Activated naive CD4-positive, alpha-beta T cell treated with anti-CD3 and anti-CD28 coated beads, Interleukin-2, amount 50 U/mL, for 24 hours (primary cell): Measurements from ENCODE around the gene KLK2.

Experiments
- H3K27ac Mint-ChIP-seq: one replicate; pipeline ENCODE4 v1.8.0; 2021; ENCODE audit warnings: mild to moderate bottlenecking, mixed read lengths
- H3K27me3 Mint-ChIP-seq: one replicate; pipeline ENCODE4 v1.8.0; 2021; ENCODE audit warnings: mixed read lengths
- H3K36me3 Mint-ChIP-seq: one replicate; pipeline ENCODE4 v1.8.0; 2021; ENCODE audit warnings: mixed read lengths
- H3K4me1 Mint-ChIP-seq: one replicate; pipeline ENCODE4 v1.8.0; 2021; ENCODE audit warnings: mixed read lengths
- H3K4me3 Mint-ChIP-seq: one replicate; pipeline ENCODE4 v1.8.0; 2021; ENCODE audit warnings: mild to moderate bottlenecking, mixed read lengths
- H3K9me3 Mint-ChIP-seq: one replicate; pipeline ENCODE4 v1.8.0; 2021; ENCODE audit warnings: mixed read lengths

KLK2 gene

GRCh38 chr19:50896591-50897190 is 23.5 kb downstream of the KLK2 start:
- no peaks in the 10 kb centered on the region for H3K36me3 Mint-ChIP-seq
- H3K27me3 Mint-ChIP-seq = peaks cover 10% of the 10 kb centered on the region
- no peak overlapping the region for H3K27ac Mint-ChIP-seq
- no peaks in the 10 kb centered on the region for H3K4me1 Mint-ChIP-seq
- H3K4me3 Mint-ChIP-seq = no peak overlapping the region
- H3K9me3 Mint-ChIP-seq = no peaks in the 10 kb centered on the region

- no peaks in the 10 kb centered on the region for H3K4me1 Mint-ChIP-seq
- peaks cover 10% of the 10 kb centered on the region for H3K27me3 Mint-ChIP-seq
- no peaks in the 10 kb centered on the region for H3K9me3 Mint-ChIP-seq
- H3K27ac Mint-ChIP-seq = no peak overlapping the region
- H3K36me3 Mint-ChIP-seq = no peaks in the 10 kb centered on the region
- H3K4me3 Mint-ChIP-seq = no peak overlapping the region
These were observed 24.0 kb downstream of the KLK2 start for GRCh38 chr19:50897191-50897607.

- Mint-ChIP-seq H3K27me3 (peaks cover 8% of the 10 kb centered on the region), H3K27ac (no peak overlapping the region), H3K4me1 (no peaks in the 10 kb centered on the region), H3K36me3 (no peaks in the 10 kb centered on the region), H3K4me3 (no peak overlapping the region), H3K9me3 (no peaks in the 10 kb centered on the region)
These were observed 24.4 kb downstream of the KLK2 start for GRCh38 chr19:50897612-50898011.

GRCh38 chr19:50898018-50898417 is 24.8 kb downstream of the KLK2 start:
- H3K9me3 Mint-ChIP-seq = no peaks in the 10 kb centered on the region
- no peaks in the 10 kb centered on the region for H3K4me1 Mint-ChIP-seq
- no peak overlapping the region for H3K27ac Mint-ChIP-seq
- no peak overlapping the region for H3K4me3 Mint-ChIP-seq
- H3K27me3 Mint-ChIP-seq = peaks cover 8% of the 10 kb centered on the region
- no peaks in the 10 kb centered on the region for H3K36me3 Mint-ChIP-seq

GRCh38 chr19:50899569-50899968 is 26.3 kb downstream of the KLK2 start:
- Mint-ChIP-seq H3K4me3 (no peak overlapping the region), H3K4me1 (no peaks in the 10 kb centered on the region), H3K9me3 (no peaks in the 10 kb centered on the region), H3K36me3 (no peaks in the 10 kb centered on the region), H3K27ac (no peak overlapping the region), H3K27me3 (peaks cover 7% of the 10 kb centered on the region)

- Mint-ChIP-seq H3K27me3 (peaks cover 20% of the 10 kb centered on the region), H3K27ac (no peak overlapping the region), H3K9me3 (no peaks in the 10 kb centered on the region), H3K36me3 (no peaks in the 10 kb centered on the region), H3K4me3 (no peak overlapping the region), H3K4me1 (no peaks in the 10 kb centered on the region)
These were observed 29.4 kb downstream of the KLK2 start for GRCh38 chr19:50902640-50903039.

GRCh38 chr19:50906217-50906616 is 33.0 kb downstream of the KLK2 start:
- Mint-ChIP-seq H3K4me1 (peaks cover 4% of the 10 kb centered on the region), H3K4me3 (no peak overlapping the region), H3K27ac (no peak overlapping the region), H3K36me3 (no peaks in the 10 kb centered on the region), H3K9me3 (no peaks in the 10 kb centered on the region), H3K27me3 (peaks cover 47% of the 10 kb centered on the region)

GRCh38 chr19:50908336-50908735 is 35.1 kb downstream of the KLK2 start:
- Mint-ChIP-seq H3K4me3 (no peak overlapping the region), H3K9me3 (no peaks in the 10 kb centered on the region), H3K4me1 (peaks cover 4% of the 10 kb centered on the region), H3K27ac (no peak overlapping the region), H3K36me3 (no peaks in the 10 kb centered on the region), H3K27me3 (peaks cover 53% of the 10 kb centered on the region)

- H3K4me3 Mint-ChIP-seq = peak overlapping the region; percentile 27
- H3K27me3 Mint-ChIP-seq = peaks cover 52% of the 10 kb centered on the region
- H3K9me3 Mint-ChIP-seq = no peaks in the 10 kb centered on the region
- no peaks in the 10 kb centered on the region for H3K36me3 Mint-ChIP-seq
- peaks cover 4% of the 10 kb centered on the region for H3K4me1 Mint-ChIP-seq
- no peak overlapping the region for H3K27ac Mint-ChIP-seq
These were observed 36.2 kb downstream of the KLK2 start for GRCh38 chr19:50909240-50910070.

- Mint-ChIP-seq H3K4me1 (peaks cover 4% of the 10 kb centered on the region), H3K4me3 (no peak overlapping the region), H3K9me3 (no peaks in the 10 kb centered on the region), H3K36me3 (no peaks in the 10 kb centered on the region), H3K27ac (no peak overlapping the region), H3K27me3 (peaks cover 48% of the 10 kb centered on the region)
These were observed 37.5 kb downstream of the KLK2 start for GRCh38 chr19:50910722-50911121.

- Mint-ChIP-seq H3K27me3 (peaks cover 45% of the 10 kb centered on the region), H3K4me3 (no peak within 1 kb of the TSS), H3K9me3 (no peaks in the 10 kb centered on the region), H3K27ac (no peak within 1 kb of the TSS), H3K36me3 (no peaks in the 10 kb centered on the region), H3K4me1 (peaks cover 4% of the 10 kb centered on the region)
These were observed 38.2 kb downstream of the KLK2 start, which contains the start of gene KLK4 for GRCh38 chr19:50911206-50912101. TSS of gene KLK4 (minus strand) at chr19:50911395. CDS start at chr19:50910738, 657 bp downstream.

- no peaks in the 10 kb centered on the region for H3K9me3 Mint-ChIP-seq
- H3K4me1 Mint-ChIP-seq = peaks cover 4% of the 10 kb centered on the region
- no peak overlapping the region for H3K4me3 Mint-ChIP-seq
- H3K27ac Mint-ChIP-seq = no peak overlapping the region
- H3K27me3 Mint-ChIP-seq = peaks cover 44% of the 10 kb centered on the region
- H3K36me3 Mint-ChIP-seq = no peaks in the 10 kb centered on the region
These were observed 38.9 kb downstream of the KLK2 start for GRCh38 chr19:50912102-50912599.

- no peak overlapping the region for H3K27ac Mint-ChIP-seq
- H3K4me3 Mint-ChIP-seq = no peak overlapping the region
- peaks cover 38% of the 10 kb centered on the region for H3K27me3 Mint-ChIP-seq
- peaks cover 4% of the 10 kb centered on the region for H3K4me1 Mint-ChIP-seq
- H3K36me3 Mint-ChIP-seq = no peaks in the 10 kb centered on the region
- H3K9me3 Mint-ChIP-seq = no peaks in the 10 kb centered on the region
These were observed 39.8 kb downstream of the KLK2 start for GRCh38 chr19:50912727-50913716.

GRCh38 chr19:50916069-50916468 is 42.8 kb downstream of the KLK2 start:
- H3K36me3 Mint-ChIP-seq = no peaks in the 10 kb centered on the region
- no peak overlapping the region for H3K4me3 Mint-ChIP-seq
- H3K27me3 Mint-ChIP-seq = peaks cover 24% of the 10 kb centered on the region
- H3K27ac Mint-ChIP-seq = no peak overlapping the region
- no peaks in the 10 kb centered on the region for H3K9me3 Mint-ChIP-seq
- no peaks in the 10 kb centered on the region for H3K4me1 Mint-ChIP-seq
